ENCODE results near the gene GNPTAB. TPM values are rescaled to one million over a fixed set of nuclear protein-coding genes. Genes with fewer than 3 reads are reported as not detected.
A peak's percentile ranks its signal among the peaks of the same experiment; 100 is the strongest.

Gene GNPTAB
- total RNA-seq, 1 experiment from 2014 or later: 13.6 TPM

GRCh38 chr12:101713059-101713682 lies 117.6 kb downstream of the GNPTAB start:
- in situ Hi-C loops (cut with HindIII; ENCODE audit: low sequenced_read_pairs): no loop called here
- DNase-seq (ENCODE audit: low spot score): peak; percentile 48

GRCh38 chr12:101710288-101710687 lies 120.5 kb downstream of the GNPTAB start:
- in situ Hi-C loops (cut with HindIII; ENCODE audit: low sequenced_read_pairs): no loop called here
- DNase-seq (ENCODE audit: low spot score): no peak

DNA sequence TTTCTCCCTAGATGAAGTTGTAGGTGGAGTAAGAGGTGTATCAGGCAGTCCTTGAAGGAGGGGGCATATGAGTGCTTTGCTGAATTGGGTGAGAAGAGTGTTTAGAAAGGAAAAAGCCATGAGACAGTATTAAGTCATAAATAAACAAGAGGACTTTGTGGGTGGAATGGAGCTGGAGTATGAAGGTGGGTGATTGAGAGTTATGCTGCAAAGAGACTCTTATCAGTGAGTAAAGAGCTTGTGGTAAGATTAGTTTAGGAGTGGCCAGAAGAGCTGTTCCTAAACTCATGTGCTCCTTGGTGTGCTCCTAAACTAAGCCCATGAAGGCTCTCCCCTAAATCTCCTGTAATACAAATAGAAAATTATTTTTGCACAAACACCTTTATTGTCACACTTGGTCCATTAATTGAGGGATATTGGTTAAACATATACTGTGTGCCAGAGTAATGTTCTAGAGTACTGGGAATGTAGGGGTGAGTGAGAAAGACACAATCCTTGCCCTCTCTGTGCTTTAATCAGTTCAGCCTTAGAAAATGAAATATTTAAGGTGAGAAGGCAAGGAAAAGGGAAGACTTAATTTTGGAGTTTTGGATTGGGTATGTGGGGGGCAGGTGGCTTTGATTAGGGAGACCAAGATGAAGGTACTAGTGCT lies 123.5 kb downstream of the GNPTAB start:
- no peak for DNase-seq (ENCODE audit: low spot score)
- in situ Hi-C loops (cut with HindIII; ENCODE audit: low sequenced_read_pairs): no loop called here

DNA sequence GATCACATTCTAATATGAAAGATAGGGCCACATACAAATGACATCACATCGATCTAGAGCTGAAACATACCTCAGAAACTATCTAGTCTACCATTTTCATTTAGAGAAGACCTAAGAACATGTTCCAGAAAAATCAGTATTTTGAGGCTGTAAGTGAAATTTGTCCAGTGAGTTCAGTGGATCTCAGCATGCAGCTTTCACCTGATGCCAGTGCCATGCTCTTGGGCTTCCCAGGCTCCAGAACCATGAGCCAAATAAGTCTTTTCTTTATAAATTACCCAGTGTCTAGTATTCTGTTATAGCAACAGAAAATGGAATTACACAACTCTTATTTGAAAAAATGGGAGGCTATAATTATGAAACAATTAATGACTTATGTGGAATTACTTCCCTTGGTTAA lies 124.4 kb downstream of the GNPTAB start:
- in situ Hi-C loops (cut with HindIII; ENCODE audit: low sequenced_read_pairs): no loop called here
- DNase-seq (ENCODE audit: low spot score): no peak

DNA sequence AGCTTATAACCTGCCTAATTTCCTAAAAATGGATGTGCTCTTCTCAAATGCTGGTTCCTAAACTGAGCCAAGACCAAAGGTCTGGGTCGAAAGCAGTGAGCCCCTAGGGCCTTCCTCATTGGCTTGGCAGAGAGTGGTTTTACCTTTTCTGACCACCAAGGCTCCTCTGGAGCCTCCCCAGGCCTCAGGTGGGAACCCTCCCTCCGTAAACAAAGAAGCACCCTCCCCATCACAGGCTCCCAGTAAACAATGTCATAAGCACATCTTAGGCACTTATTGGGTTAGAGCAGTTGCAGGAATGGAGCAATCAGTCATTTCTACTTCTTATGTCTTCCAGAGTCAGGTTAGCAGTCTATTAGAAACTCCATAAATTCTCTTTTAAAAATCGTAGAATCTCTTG lies 127.3 kb downstream of the GNPTAB start:
- no peak for DNase-seq (ENCODE audit: low spot score)

DNA sequence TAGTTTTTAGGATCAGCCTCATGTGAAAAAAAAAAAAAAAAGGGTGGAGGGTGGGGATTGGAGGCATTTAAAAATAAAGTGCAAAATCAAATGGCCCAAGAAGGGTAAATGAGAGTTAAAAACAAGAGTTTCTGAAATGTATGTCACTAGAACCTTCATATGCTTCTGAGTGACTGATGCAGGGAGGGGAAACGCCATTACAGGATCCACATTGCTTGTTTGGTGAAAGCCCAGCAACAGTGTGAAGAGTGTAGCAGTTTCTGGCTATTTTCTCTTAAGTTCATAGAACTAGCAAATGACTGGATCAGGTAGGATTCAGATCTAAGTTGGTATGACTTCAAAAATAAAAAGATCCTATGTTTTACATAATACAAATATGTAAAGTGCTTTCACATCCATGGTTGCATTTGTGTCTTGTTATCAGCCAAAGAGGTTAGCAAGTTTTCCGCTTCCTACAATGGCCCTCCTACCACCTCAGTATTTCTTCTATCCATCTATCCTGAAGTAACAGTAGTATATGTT lies 130.4 kb downstream of the GNPTAB start:
- in situ Hi-C loops (cut with HindIII; ENCODE audit: low sequenced_read_pairs): no loop called here
- DNase-seq (ENCODE audit: low spot score): peak; percentile 58

More for the DNA sequence above, 127.3 kb downstream of the GNPTAB start:
- in situ Hi-C loops (cut with HindIII; ENCODE audit: low sequenced_read_pairs): no loop called here

- peak; percentile 70 for DNase-seq (ENCODE audit: low spot score)
Measured at GRCh38 chr12:101698800-101699347, 131.9 kb downstream of the GNPTAB start.

GRCh38 chr12:101697930-101698799 lies 132.6 kb downstream of the GNPTAB start:
- peak; percentile 41 for DNase-seq (ENCODE audit: low spot score)
- in situ Hi-C loops (cut with HindIII; ENCODE audit: low sequenced_read_pairs): no loop called here

More at GRCh38 chr12:101698800-101699347, 131.9 kb downstream of the GNPTAB start:
- in situ Hi-C loops (cut with HindIII; ENCODE audit: low sequenced_read_pairs): no loop called here

- peak; percentile 69 for DNase-seq (ENCODE audit: low spot score)
- in situ Hi-C loops (cut with HindIII; ENCODE audit: low sequenced_read_pairs): no loop called here
Measured at GRCh38 chr12:101697197-101697929, 133.4 kb downstream of the GNPTAB start, which contains the start of gene CHPT1. Gene CHPT1, plus strand, starts transcription at chr12:101697640. Its CDS starts 222 bp downstream, at chr12:101697862.

DNA sequence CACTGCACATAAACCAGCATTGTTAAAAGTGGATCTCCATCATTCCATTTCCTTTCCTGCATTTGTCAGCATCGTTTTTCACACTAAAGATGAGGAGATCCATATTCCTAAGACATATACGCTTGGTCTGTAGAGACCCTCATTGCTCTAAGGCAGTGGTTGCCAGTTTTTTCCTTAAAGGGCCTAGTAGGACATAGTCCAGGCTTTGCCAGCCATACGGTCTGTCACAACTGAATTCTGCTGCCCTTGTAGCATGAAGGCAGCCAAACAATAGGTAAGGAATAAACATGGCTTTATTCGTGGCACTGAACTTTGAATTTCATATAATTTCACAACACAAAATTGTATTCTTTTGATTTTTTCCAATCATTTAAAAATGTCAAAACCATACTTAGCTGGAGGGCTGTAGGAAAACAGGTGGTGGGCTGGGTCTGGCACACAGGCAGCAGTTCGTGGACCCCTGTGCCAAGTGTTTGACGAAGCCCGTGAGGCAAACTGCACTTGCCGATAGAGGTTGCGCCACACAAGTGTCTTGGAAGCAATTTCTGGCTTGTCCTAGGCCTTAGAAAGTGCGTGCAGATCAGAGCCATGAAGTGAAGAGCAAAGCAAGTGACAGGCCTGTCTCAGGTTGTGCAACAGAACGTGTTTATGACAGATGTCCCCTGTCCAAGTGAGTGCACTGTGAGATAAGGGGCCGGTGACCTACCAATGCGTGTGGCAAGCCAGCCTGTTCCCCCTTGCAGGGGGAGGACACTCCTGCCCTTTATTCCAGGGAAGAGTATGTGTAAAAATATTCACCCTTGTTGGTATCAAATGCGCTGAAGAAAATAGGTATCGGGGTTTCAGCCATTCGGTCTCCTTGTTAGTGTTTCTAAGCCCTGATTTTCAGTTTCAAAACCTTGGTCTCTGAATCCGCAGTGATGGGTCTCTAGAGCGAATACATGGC lies 134.2 kb downstream of the GNPTAB start:
- in situ Hi-C loops (cut with HindIII; ENCODE audit: low sequenced_read_pairs): no loop called here
- DNase-seq (ENCODE audit: low spot score): peak; percentile 77

GRCh38 chr12:101695706-101696105 lies 135.1 kb downstream of the GNPTAB start:
- in situ Hi-C loops (cut with HindIII; ENCODE audit: low sequenced_read_pairs): no loop called here
- no peak for DNase-seq (ENCODE audit: low spot score)

Other genes starting within 250 kb of the GNPTAB start
- not detected in 2 replicates for gene MYBPC1, start 236.0 kb downstream of the GNPTAB start, total RNA-seq (2014; rRNA removed; shearing (Covaris generic))
- 52.4 and 58.0 TPM in 2 replicates for gene CHPT1, start 133.3 kb downstream of the GNPTAB start, total RNA-seq (2014; rRNA removed; shearing (Covaris generic))
- gene SYCP3, start 91.5 kb downstream of the GNPTAB start, total RNA-seq (2014; rRNA removed; shearing (Covaris generic)): not detected in 2 replicates
- 5.5 and 7.9 TPM in 2 replicates for gene DRAM1, start 46.6 kb upstream of the GNPTAB start, total RNA-seq (2014; rRNA removed; shearing (Covaris generic))
- gene WASHC3, start 231.0 kb upstream of the GNPTAB start, total RNA-seq (2014; rRNA removed; shearing (Covaris generic)): 28.6 and 54.0 TPM in 2 replicates

Data from G401 (cell line).